Activated T-helper 1 cell treated with anti-CD3 and anti-CD28 coated beads, Interleukin-12 subunit alpha, Interleukin-12 subunit beta, Interleukin-2, Interleukin-4 antibody, amounts not matched to agents 30 ng/mL and 10 ng/mL and 1 ng/mL, durations not matched to agents 14 hours and 24 hours and 36 hours (primary cell): ENCODE data around the gene BLTP3A. TPM values are rescaled to one million over a fixed set of nuclear protein-coding genes. Genes with fewer than 3 reads are reported as not detected.
A peak's percentile ranks its signal among the peaks of the same experiment; 100 is the strongest.
"Not testable (repeated sequence)": the region's sequence is repeated elsewhere in the genome, so short reads cannot be mapped to it uniquely, and the experiment has no call there.

Experiments
- DNase-seq: peaks from one replicate; pipeline ENCODE4 v3.0.0; 2021; ENCODE audit warnings: low spot score
- H3K27ac Mint-ChIP-seq: one replicate; pipeline ENCODE4 v1.8.0; 2021; ENCODE audit warnings: mild to moderate bottlenecking, mixed read lengths
- H3K27me3 Mint-ChIP-seq: one replicate; pipeline ENCODE4 v1.8.0; 2022; ENCODE audit warnings: mild to moderate bottlenecking, moderate library complexity, mixed read lengths; ENCODE audit not compliant: insufficient read depth
- H3K36me3 Mint-ChIP-seq: one replicate; pipeline ENCODE4 v1.8.0; 2021; ENCODE audit warnings: low read depth, mixed read lengths
- H3K4me1 Mint-ChIP-seq: one replicate; pipeline ENCODE4 v1.8.0; 2021; ENCODE audit warnings: low read depth, mixed read lengths
- H3K4me3 Mint-ChIP-seq: one replicate; pipeline ENCODE4 v1.8.0; 2021; ENCODE audit warnings: mild to moderate bottlenecking, moderate library complexity, mixed read lengths
- H3K9me3 Mint-ChIP-seq: one replicate; pipeline ENCODE4 v1.8.0; 2021; ENCODE audit warnings: mixed read lengths
- intact Hi-C: fragments of 100-400 bp; cut with micrococcal nuclease; formaldehyde crosslinking; loops from one replicate; pipeline ENCODE4 v1.15.1; 2024
- total RNA-seq: library from RNA; stranded (reverse); gene quantifications from 2 replicates; pipeline ENCODE4 v1.2.3, GENCODE V29; 2022

BLTP3A gene
- total RNA-seq, 1 donor from 2014 or later, result 17.8 TPM

DNA sequence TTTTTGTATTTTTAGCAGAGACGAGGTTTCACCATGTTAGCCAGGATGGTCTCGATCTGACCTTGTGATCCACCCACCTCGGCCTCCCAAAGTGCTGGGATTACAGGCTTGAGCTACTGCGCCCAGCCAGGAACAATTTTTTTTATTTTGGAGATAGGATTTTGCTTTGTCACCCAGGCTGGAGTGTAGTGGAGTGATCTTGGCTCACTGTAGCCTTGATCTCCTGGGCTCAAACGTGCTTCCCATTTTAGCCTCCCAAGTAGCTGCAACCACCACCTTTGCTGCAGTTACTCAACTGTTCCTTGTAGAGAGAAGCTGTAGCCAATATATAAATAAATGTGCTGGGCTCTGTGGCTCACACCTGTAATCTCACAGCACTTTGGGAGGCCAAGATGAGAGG, 30.2 kb upstream of the BLTP3A start:
- H3K27me3 Mint-ChIP-seq, H3K4me1 Mint-ChIP-seq, DNase-seq, intact Hi-C loops, H3K27ac Mint-ChIP-seq, H3K9me3 Mint-ChIP-seq, H3K4me3 Mint-ChIP-seq: not testable (repeated sequence)
- H3K36me3 Mint-ChIP-seq, result peaks cover 16% of the 10 kb centered on the region

DNA sequence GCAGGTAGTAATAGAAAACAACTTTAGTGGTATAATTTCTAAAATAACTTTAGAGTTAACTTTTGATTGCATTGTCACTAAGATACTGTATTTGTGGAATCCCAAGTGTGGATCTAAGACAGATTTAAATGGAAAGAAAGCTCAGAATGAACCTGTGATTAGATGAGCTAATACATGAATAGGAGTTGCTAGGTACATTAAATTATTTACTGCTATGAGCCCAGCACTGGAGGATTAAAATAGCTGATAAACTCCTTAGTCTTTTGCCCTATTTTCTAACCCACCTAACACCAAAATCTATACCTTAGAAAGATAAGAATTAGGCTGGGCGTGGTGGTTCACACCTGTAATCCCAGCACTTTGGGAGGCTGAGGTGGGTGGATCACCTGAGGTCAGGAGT, 23.7 kb upstream of the BLTP3A start:
- DNase-seq, result no peak
- intact Hi-C loops, result no loop called here
- peaks cover 31% of the 10 kb centered on the region for H3K36me3 Mint-ChIP-seq
- H3K4me1 Mint-ChIP-seq, result peaks cover 6% of the 10 kb centered on the region
- H3K4me3 Mint-ChIP-seq, result no peak overlapping the region
- H3K27ac Mint-ChIP-seq, result no peak overlapping the region
- H3K27me3 Mint-ChIP-seq, result no peaks in the 10 kb centered on the region
- no peaks in the 10 kb centered on the region for H3K9me3 Mint-ChIP-seq

DNA sequence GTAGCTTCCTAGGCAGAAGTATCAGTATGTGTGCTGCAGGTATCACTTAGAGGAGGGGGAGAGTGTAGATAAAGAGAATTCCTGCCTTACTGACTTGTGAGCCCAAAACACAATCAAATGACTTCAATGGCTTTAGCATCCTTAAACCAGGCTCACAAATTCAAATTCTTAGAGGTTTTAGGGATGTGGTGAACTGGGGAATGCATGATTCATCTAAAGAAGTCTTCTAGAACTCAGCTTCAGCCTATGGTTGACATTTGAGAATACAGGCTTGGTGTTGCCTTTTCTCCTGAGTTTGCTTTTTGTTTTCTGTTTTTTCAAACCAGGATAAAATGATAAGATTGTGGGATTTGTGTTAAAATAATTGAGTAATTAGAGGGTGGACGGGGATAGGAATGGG, 20.2 kb upstream of the BLTP3A start:
- Mint-ChIP-seq H3K27ac (no peak overlapping the region), H3K27me3 (no peaks in the 10 kb centered on the region), H3K4me3 (no peak overlapping the region), H3K9me3 (no peaks in the 10 kb centered on the region), H3K36me3 (peaks cover 32% of the 10 kb centered on the region), H3K4me1 (peaks cover 6% of the 10 kb centered on the region)
- DNase-seq, result no peak
- intact Hi-C loops, result no loop called here

DNA sequence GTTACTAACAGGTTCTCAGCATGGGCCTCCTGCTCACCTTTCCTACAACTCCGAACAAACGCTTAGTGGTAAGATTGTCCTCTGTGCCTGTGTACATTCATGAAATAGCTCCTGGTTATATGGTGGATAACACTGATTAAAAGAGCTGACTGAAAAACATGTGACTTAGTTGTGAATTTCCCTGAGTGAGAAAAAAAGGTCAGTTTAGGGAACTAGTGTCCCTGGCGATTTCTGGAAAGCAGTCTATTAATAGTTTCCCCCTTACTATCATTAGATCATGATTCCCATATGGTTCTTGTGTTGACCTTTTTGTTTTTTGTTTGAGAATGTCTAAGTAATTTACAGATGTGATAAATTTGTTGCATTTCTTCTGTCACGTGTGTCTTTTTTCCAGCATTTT, 18.9 kb upstream of the BLTP3A start:
- Mint-ChIP-seq H3K36me3 (peaks cover 21% of the 10 kb centered on the region), H3K4me3 (no peak overlapping the region), H3K4me1 (peaks cover 6% of the 10 kb centered on the region)

DNA sequence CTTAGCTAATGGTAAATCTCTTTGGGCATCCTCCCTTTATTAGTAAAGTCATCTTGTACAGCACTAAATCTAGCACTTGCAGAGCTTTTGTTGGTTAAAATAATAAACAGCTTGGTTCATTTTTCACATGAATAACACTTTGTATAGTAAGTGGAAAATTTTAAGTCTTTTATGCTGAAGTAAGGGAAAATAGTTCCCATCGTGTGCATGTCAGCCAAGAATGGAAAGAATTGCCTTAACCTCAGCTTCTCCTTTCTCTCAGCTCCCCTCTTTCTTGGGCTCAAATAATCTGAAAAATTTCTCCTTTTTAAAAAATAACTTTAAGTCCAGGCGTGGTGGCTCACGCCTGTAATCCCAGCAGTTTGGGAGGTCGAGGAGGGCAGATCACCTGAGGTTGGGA, 18.0 kb upstream of the BLTP3A start:
- intact Hi-C loops, result no loop called here
- no peaks in the 10 kb centered on the region for H3K27me3 Mint-ChIP-seq
- H3K4me3 Mint-ChIP-seq, result no peak overlapping the region
- DNase-seq, result no peak
- H3K36me3 Mint-ChIP-seq, result peaks cover 21% of the 10 kb centered on the region
- peaks cover 6% of the 10 kb centered on the region for H3K4me1 Mint-ChIP-seq
- H3K9me3 Mint-ChIP-seq, result no peaks in the 10 kb centered on the region
- no peak overlapping the region for H3K27ac Mint-ChIP-seq

More for the DNA sequence above, 18.9 kb upstream of the BLTP3A start:
- Mint-ChIP-seq H3K27me3 (no peaks in the 10 kb centered on the region), H3K27ac (no peak overlapping the region), H3K9me3 (no peaks in the 10 kb centered on the region)
- no peak for DNase-seq
- intact Hi-C loops, result no loop called here

DNA sequence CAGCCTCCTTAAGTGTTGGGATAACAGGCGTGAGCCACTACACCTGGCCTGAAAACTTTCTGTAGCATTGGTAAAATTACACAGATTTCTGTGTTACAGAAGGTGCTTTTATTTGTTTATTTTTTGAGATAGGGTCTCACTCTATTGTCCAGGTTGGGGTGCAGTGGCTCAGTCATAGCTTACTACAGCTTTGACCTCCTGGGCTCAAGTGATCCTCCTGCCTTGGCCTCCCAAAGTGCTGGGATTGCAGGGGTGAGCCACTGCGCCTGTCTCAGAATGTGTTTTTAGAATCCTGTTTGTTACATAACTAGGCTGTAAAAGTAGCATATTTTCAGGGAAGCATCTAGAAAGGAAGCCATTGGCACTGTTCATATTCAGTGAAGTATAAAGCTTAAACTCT, 16.9 kb upstream of the BLTP3A start:
- no peak overlapping the region for H3K4me3 Mint-ChIP-seq

DNA sequence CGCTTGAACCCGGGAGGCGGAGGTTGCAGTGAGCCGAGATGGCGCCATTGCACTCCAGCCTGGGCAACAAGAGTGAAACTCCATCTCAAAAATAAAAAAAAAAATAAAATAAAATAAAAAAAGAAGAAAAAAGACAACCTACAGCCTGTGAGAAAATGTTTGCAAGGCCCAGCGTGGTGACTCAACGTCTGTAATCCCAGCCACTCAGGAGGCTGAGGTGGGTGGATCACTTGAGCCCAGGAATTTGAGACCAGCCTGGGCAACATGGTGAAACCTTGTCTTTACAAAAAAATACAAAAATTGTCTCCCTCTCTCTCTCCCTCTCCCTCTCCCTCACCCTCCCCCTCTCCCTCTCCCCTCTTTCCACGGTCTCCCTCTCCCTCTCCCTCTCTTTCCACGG, 6.5 kb upstream of the BLTP3A start:
- not testable (repeated sequence) for H3K27ac Mint-ChIP-seq

More for the DNA sequence above, 16.9 kb upstream of the BLTP3A start:
- intact Hi-C loops, result no loop called here
- Mint-ChIP-seq H3K36me3 (peaks cover 19% of the 10 kb centered on the region), H3K9me3 (no peaks in the 10 kb centered on the region), H3K27ac (no peak overlapping the region), H3K27me3 (no peaks in the 10 kb centered on the region), H3K4me1 (peaks cover 6% of the 10 kb centered on the region)
- DNase-seq, result no peak

GRCh38 chr6:34787152-34787551, 4.7 kb upstream of the BLTP3A start:
- H3K27ac Mint-ChIP-seq, DNase-seq, H3K36me3 Mint-ChIP-seq, H3K9me3 Mint-ChIP-seq, H3K27me3 Mint-ChIP-seq, intact Hi-C loops, H3K4me3 Mint-ChIP-seq: not testable (repeated sequence)
- H3K4me1 Mint-ChIP-seq, result peaks cover 11% of the 10 kb centered on the region

More for the DNA sequence above, 6.5 kb upstream of the BLTP3A start:
- H3K9me3 Mint-ChIP-seq, H3K4me1 Mint-ChIP-seq, intact Hi-C loops, H3K36me3 Mint-ChIP-seq, H3K4me3 Mint-ChIP-seq, H3K27me3 Mint-ChIP-seq, DNase-seq: not testable (repeated sequence)

DNA sequence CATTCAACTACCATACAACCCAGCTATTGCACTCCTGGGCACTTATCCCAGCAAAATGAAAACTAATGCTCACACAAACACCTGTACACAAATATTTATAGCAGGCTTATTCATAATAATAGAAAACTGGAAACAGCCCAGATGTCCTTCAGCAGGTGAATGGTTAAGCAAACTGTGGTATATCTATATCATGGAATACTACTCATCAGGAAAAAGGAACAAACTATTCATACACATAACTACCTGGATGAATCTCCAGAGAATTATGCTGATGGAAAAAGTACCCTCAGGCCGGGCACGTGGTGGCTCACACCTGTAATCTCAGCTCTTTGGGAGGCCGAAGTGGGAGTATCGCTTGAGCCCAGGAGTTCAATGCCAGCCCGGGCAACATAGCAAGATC, 3.8 kb upstream of the BLTP3A start:
- Mint-ChIP-seq H3K9me3 (no peaks in the 10 kb centered on the region), H3K27ac (no peak overlapping the region), H3K4me1 (peaks cover 18% of the 10 kb centered on the region), H3K36me3 (no peaks in the 10 kb centered on the region), H3K4me3 (no peak overlapping the region), H3K27me3 (no peaks in the 10 kb centered on the region)
- DNase-seq, result no peak
- intact Hi-C loops, result no loop called here

DNA sequence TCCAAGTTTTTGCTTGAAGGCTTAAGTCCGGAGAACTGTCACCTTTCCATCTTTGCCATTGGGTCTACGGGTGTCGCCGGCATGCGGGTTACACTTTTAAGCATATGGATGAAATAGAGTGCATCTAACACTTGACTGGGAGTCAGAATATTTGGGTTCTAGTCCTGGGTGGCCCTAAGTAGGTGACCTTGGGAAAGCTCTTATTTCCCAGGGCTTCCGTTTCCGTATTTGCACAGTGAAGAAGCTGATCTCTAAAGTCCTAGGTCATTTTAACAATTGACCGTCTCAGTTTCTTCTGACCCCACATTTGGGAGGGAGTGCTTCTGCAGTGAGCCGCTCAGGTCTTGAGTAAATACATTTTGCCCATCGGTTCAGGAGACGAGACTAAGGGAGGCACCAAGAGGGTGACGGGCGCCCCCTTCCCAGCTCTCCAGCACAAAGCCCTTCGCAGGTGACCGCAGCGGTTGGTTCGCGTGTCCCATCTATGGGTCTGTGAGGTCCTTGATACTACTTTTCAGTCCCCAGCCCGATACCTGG, 651 bp upstream of the BLTP3A start:
- DNase-seq, result no peak
- no peaks in the 10 kb centered on the region for H3K9me3 Mint-ChIP-seq
- H3K27ac Mint-ChIP-seq, result peak overlapping the region; percentile 94
- H3K36me3 Mint-ChIP-seq, result peaks cover 3% of the 10 kb centered on the region
- peaks cover 29% of the 10 kb centered on the region for H3K4me1 Mint-ChIP-seq
- intact Hi-C loops, result loop anchor here (1.0 to 5.0 kb wide), 4 partner anchors 34 to 351 kb away; partner anchors contain the start of genes SNRPC and TCP11
- H3K27me3 Mint-ChIP-seq, result no peaks in the 10 kb centered on the region
- H3K4me3 Mint-ChIP-seq, result peak overlapping the region; percentile 99

DNA sequence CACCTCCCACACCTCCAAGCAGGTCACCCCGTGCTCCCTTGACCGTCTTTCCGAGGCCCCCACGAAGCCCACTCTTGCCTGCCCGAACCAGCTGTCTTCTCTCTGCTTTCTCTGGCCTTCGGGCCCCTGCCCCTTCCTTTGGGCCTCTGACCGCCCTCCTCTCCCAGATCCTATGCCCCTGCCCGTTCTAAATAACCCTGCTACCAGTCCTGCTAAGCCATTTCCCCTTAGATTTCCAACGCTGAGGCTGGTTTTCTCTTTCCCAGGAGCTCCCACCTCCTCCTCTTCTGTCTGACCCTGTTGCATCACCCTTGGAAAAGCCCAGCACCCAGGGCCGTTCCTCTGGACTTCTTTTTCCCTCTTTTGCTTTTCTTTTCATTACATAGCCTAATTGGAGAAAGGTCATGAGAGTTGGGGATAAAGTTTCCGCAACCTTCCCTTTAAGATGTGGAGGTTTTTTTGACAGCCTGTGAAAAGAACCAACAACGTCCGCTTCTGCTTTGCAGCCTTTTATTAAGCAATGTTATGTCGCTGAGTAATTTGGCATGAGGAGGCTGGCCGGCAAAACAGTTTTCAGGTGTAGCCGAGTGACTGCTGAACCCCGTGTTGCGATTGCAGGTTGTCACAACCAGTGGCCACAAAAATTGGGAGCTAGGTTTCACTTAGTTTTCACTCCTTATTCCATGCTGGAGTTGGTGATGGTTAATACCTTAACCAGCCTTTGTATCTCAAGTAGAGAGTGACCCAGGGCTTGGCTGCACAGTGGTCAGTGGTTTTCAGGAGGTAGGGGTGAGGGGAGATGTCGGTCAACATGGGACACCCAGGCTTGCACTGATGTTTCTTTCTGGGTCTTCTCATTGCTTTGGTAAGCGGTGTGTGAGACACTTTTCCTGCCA, 970 bp downstream of the BLTP3A start:
- H3K4me3 Mint-ChIP-seq, result peak overlapping the region; percentile 99
- no peaks in the 10 kb centered on the region for H3K27me3 Mint-ChIP-seq
- peak overlapping the region; percentile 97 for H3K27ac Mint-ChIP-seq
- H3K36me3 Mint-ChIP-seq, result peaks cover 3% of the 10 kb centered on the region
- H3K4me1 Mint-ChIP-seq, result peaks cover 29% of the 10 kb centered on the region
- H3K9me3 Mint-ChIP-seq, result no peaks in the 10 kb centered on the region
- peak; percentile 6 for DNase-seq
- intact Hi-C loops, result loop anchor here (2.0 to 5.0 kb wide), 3 partner anchors 96 to 349 kb away; partner anchors contain the start of genes ANKS1A, ILRUN, TAF11 and TCP11

- Mint-ChIP-seq H3K4me3 (peak overlapping the region; percentile 99), H3K4me1 (peaks cover 29% of the 10 kb centered on the region), H3K9me3 (no peaks in the 10 kb centered on the region), H3K27ac (no peak overlapping the region), H3K36me3 (peaks cover 3% of the 10 kb centered on the region), H3K27me3 (no peaks in the 10 kb centered on the region)
- DNase-seq, result no peak
- intact Hi-C loops, result loop anchor here (2.0 to 5.0 kb wide), 3 partner anchors 95 to 348 kb away; partner anchors contain the start of genes ANKS1A, ILRUN, TAF11 and TCP11
These were observed 2.0 kb downstream of the BLTP3A start for GRCh38 chr6:34793877-34794276.

DNA sequence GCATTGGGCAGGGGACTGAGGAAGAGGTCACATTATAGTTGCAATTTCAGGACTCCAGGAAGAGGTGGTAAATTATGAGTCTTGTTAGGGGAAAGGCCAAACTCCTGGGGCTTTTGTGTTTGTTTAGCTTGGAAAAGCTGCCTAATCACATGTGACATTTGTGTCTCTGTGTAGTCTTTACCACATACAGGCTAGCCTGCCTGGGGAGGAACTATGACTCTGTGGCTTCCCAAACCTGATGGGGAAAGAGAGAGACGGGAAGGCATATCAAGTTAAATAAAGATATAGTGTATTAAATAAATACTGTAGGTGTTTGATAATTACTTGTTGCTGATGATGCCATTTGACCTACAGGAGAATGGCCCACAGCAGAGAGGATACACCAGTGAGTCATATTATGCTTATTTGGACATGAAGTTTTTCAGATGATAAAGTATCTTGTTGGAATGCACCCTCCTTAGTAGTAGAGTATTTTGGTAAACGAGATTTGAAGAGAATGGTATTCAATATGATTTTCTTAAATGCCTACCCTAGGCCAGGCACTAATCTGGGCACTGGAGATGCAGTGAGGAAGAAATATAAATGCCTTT, 4.0 kb downstream of the BLTP3A start:
- Mint-ChIP-seq H3K4me1 (peaks cover 25% of the 10 kb centered on the region), H3K36me3 (peaks cover 3% of the 10 kb centered on the region), H3K27me3 (no peaks in the 10 kb centered on the region), H3K9me3 (no peaks in the 10 kb centered on the region), H3K27ac (no peak overlapping the region), H3K4me3 (no peak overlapping the region)
- intact Hi-C loops, result no loop called here
- no peak for DNase-seq
